Endothelial cell of umbilical vein (primary cell): ENCODE results near the gene SYNGR1. TPM values are rescaled to one million over a fixed set of nuclear protein-coding genes. Genes with fewer than 3 reads are reported as not detected.

Source experiments
- BruUV-seq: library from RNA; stranded (reverse); fragments of 400-500 nt; replicated peaks from 2 replicates; lab custom pipeline; 2021; lab: Mats Ljungman, UMichigan
- CTCF ChIA-PET: fragments of 300-600, 350-600 bp; sonication (Branson Sonifier 250); formaldehyde crosslinking; loops from one replicate; lab custom pipeline; 2021; ENCODE audit warnings: antibody characterized with exemption, inconsistent platforms; lab: Charles Lee
- POLR2A ChIA-PET: fragments of 300-600, 350-600 bp; sonication (Branson Sonifier 250); formaldehyde crosslinking; loops from one replicate; lab custom pipeline; 2021; ENCODE audit warnings: antibody characterized with exemption, inconsistent platforms; lab: Charles Lee
- DNase-seq: peaks from one replicate; pipeline ENCODE4 v3.0.0-alpha.2; 2011; ENCODE audit warnings: low read depth, low spot score
- FAIRE-seq: peaks from 2 replicates; lab custom pipeline; 2011; peaks lifted over from hg19 to GRCh38; lab: Jason Lieb, UNC
- H2AFZ ChIP-seq: 2 replicates; pipeline ENCODE4 v1.6.0; 2012; ENCODE audit warnings: low read depth, low read length, control low read depth, inconsistent platforms
- H3K27ac ChIP-seq: 2 replicates; pipeline ENCODE4 v1.5.1; 2011; ENCODE audit warnings: low read depth, mild to moderate bottlenecking, control low read depth, low read length, moderate library complexity; ENCODE audit not compliant: insufficient read depth
- H3K27me3 ChIP-seq, 2 experiments: 2 replicates each; pipeline versions ENCODE4 v1.6.0 to v1.6.1; 2011; ENCODE audit warnings: low read length in 2 of 2, mixed read lengths in 1 of 2; ENCODE audit not compliant: control insufficient read depth in 2 of 2, insufficient read depth in 2 of 2
- H3K36me3 ChIP-seq, 2 experiments: 2 replicates in 1 of 2; 3 replicates in 1 of 2; pipeline ENCODE4 v1.5.1; 2011; ENCODE audit warnings: low read length in 2 of 2, mild to moderate bottlenecking in 1 of 2, moderate library complexity in 1 of 2; ENCODE audit not compliant: control insufficient read depth in 2 of 2, insufficient read depth in 2 of 2; ENCODE audit errors: extremely low read depth in 1 of 2
- H3K4me1 ChIP-seq: 3 replicates; pipeline ENCODE4 v1.5.1; 2011; ENCODE audit warnings: mild to moderate bottlenecking, low read length; ENCODE audit not compliant: control insufficient read depth, insufficient read depth; ENCODE audit errors: extremely low read depth
- H3K4me2 ChIP-seq: 2 replicates; pipeline ENCODE4 v1.6.1; 2011; ENCODE audit warnings: low read length, control low read depth, mixed read lengths; ENCODE audit not compliant: insufficient read depth
- H3K4me3 ChIP-seq, 3 experiments: fragments of 200-600 bp in 1 of 3; sonication (generic), shearing (Covaris generic) in 1 of 3; replicated peaks in 1 of 3; 2 replicates each; pipeline ENCODE4 v1.5.1; 2011 to 2016; ENCODE audit warnings: control low read depth in 3 of 3, low read length in 3 of 3, mild to moderate bottlenecking in 2 of 3, inconsistent platforms in 1 of 3, low read depth in 1 of 3, moderate library complexity in 1 of 3; ENCODE audit not compliant: insufficient read depth in 1 of 3
- H3K79me2 ChIP-seq: 2 replicates; pipeline ENCODE4 v1.6.0; 2012; ENCODE audit warnings: low read length, inconsistent platforms; ENCODE audit not compliant: control insufficient read depth, insufficient read depth
- H3K9ac ChIP-seq: replicated peaks from 2 replicates; pipeline ENCODE3; 2011; ENCODE audit warnings: low read length, control low read depth; ENCODE audit not compliant: insufficient read depth; ENCODE audit errors: extremely low read depth
- H3K9me1 ChIP-seq: replicated peaks from 3 replicates; pipeline ENCODE4 v1.6.0; 2011; ENCODE audit warnings: mild to moderate bottlenecking, low read length; ENCODE audit not compliant: control insufficient read depth, insufficient read depth; ENCODE audit errors: extremely low read depth
- H3K9me3 ChIP-seq: replicated peaks from 2 replicates; pipeline ENCODE4 v1.5.1; 2012; ENCODE audit warnings: low read length, inconsistent platforms; ENCODE audit not compliant: control insufficient read depth, insufficient read depth
- H4K20me1 ChIP-seq: replicated peaks from 2 replicates; pipeline ENCODE3; 2011; ENCODE audit warnings: mild to moderate bottlenecking, low read length; ENCODE audit not compliant: control insufficient read depth, insufficient read depth; ENCODE audit errors: extremely low read depth
- CTCF ChIP-seq, 2 donors: IDR thresholded peaks; 1 replicate in 1 of 2; 2 replicates in 1 of 2; pipeline ENCODE4 v1.5.1; 2011; ENCODE audit warnings: low read length in 2 of 2, mild to moderate bottlenecking in 2 of 2, moderate library complexity in 2 of 2, control low read depth in 1 of 2, inconsistent platforms in 1 of 2, low read depth in 1 of 2; ENCODE audit not compliant: insufficient read depth in 1 of 2; ENCODE audit errors: extremely low read depth in 1 of 2
- EZH2 ChIP-seq: IDR thresholded peaks from 2 replicates; pipeline ENCODE4 v1.6.1; 2012; ENCODE audit warnings: borderline replicate concordance, low read depth, mild to moderate bottlenecking, moderate library complexity, low read length, inconsistent platforms; ENCODE audit not compliant: severe bottlenecking
- FOS ChIP-seq: IDR thresholded peaks from 2 replicates; pipeline ENCODE4 v1.6.1; 2011; ENCODE audit warnings: mild to moderate bottlenecking, low read length, moderate library complexity, borderline replicate concordance; ENCODE audit not compliant: insufficient read depth
- GATA2 ChIP-seq: IDR thresholded peaks from 2 replicates; pipeline ENCODE4 v1.7.0; 2011; ENCODE audit warnings: low read depth, mild to moderate bottlenecking, moderate library complexity, mixed read lengths, low read length; ENCODE audit not compliant: insufficient read length, insufficient read depth
- JUN ChIP-seq: IDR thresholded peaks from 2 replicates; pipeline ENCODE4 v1.6.1; 2011; ENCODE audit warnings: borderline replicate concordance, low read depth; ENCODE audit not compliant: insufficient read length, insufficient read depth
- MAX ChIP-seq: IDR thresholded peaks from 2 replicates; pipeline ENCODE4 v1.6.1; 2011; ENCODE audit not compliant: insufficient read depth, insufficient read length
- MYC ChIP-seq: IDR thresholded peaks from one replicate; pipeline ENCODE4 v1.6.1; 2011; ENCODE audit warnings: mild to moderate bottlenecking, low read depth, low read length
- POLR2A ChIP-seq: IDR thresholded peaks from 2 replicates; pipeline ENCODE4 v1.6.1; 2012; ENCODE audit warnings: low read depth, mild to moderate bottlenecking, control low read depth, low read length
- POLR2AphosphoS5 ChIP-seq: IDR thresholded peaks from 2 replicates; pipeline ENCODE4 v1.6.1; 2012; ENCODE audit warnings: low read depth, mild to moderate bottlenecking, control low read depth, low read length, moderate library complexity; ENCODE audit not compliant: insufficient read depth
- dilution Hi-C: fragments of 300-500 bp; cut with MboI; formaldehyde crosslinking; loops from one replicate; pipeline ENCODE4 v1.15.0; 2019; ENCODE audit warnings: low sequenced_read_pairs; ENCODE audit not compliant: extremely low pct_ligation_motif_present
- intact Hi-C: fragments of 100-400 bp; cut with micrococcal nuclease; formaldehyde crosslinking; loops from one replicate; pipeline ENCODE4 v1.10.0; 2022
- polyA plus RNA-seq, 4 experiments: library from polyadenylated mRNA; depleted of rRNA in 3 of 4; stranded (reverse) in 3 of 4; unstranded in 1 of 4; fragments of >200 nt; gene quantifications; 2 replicates each; pipeline versions ENCODE4 v1.2.1 to v1.2.3, GENCODE V29; 2011 to 2012; ENCODE audit warnings: missing spikeins in 1 of 4
- total RNA-seq: library from RNA; stranded (reverse); gene quantifications from 2 replicates; pipeline ENCODE4 v1.2.3, GENCODE V29; 2021

The SYNGR1 gene
- total and polyA plus RNA-seq, 2 donors (not counting 3 experiments of a cell fraction or from before 2014, with no cell fraction given): 3.8 to 10.2 TPM

GRCh38 chr22:39352306-39352891, 2.6 kb downstream of the SYNGR1 start:
- no peak overlapping the region for H2AFZ ChIP-seq
- no peak overlapping the region for H3K9ac ChIP-seq
- intact Hi-C loops (loop anchor here (5.0 kb wide), 1 partner anchor 45 kb away; the partner anchor contains the start of gene TAB1), dilution Hi-C loops (no loop called here)
- no peak for DNase-seq
- BruUV-seq: no TSS peak
- H3K79me2 ChIP-seq: no peaks in the 10 kb centered on the region
- no peaks in the 10 kb centered on the region for H4K20me1 ChIP-seq
- CTCF ChIA-PET: interaction anchor here (0.7 to 2.4 kb wide), 3 partner anchors 9 to 33 kb away, joined by 3 to 8 read pairs (median 6); partner anchors contain the start of gene RPL3
- H3K36me3 ChIP-seq: no peaks in the 10 kb centered on the region
- no peaks in the 10 kb centered on the region for H3K9me3 ChIP-seq
- TF ChIP-seq GATA2 (no peak), JUN (no peak), CTCF (IDR thresholded peaks at IDR 0.05; ENCODE audit: extremely low read depth in 1 of 2, insufficient read depth in 1 of 2, low read depth in 1 of 2, low read length in 2 of 2) (no peak), MAX (no peak), POLR2A (no peak), POLR2AphosphoS5 (no peak), FOS (no peak), MYC (no peak), EZH2 (no peak)
- FAIRE-seq: no peak
- peaks cover 4% of the 10 kb centered on the region for H3K4me1 ChIP-seq
- H3K4me3 ChIP-seq: no peak overlapping the region
- POLR2A ChIA-PET: no interaction called here
- no peak overlapping the region for H3K27ac ChIP-seq
- peaks cover 0 to 2% of the 10 kb centered on the region in 2 experiments for H3K27me3 ChIP-seq
- H3K9me1 ChIP-seq: no peaks in the 10 kb centered on the region
- H3K4me2 ChIP-seq: no peak overlapping the region
